H1 (cell line): ENCODE measurements around the gene NDUFB8. TPM values are rescaled to one million over a fixed set of nuclear protein-coding genes. Genes with fewer than 3 reads are reported as not detected.

ENCODE experiments used
- CTCF ChIA-PET: fragments of 300-600 bp; sonication (Branson Sonifier 250); formaldehyde crosslinking; loops from one replicate; lab custom pipeline; 2021; ENCODE audit not compliant: partially characterized antibody; lab: Charles Lee
- POLR2A ChIA-PET: fragments of 300-600 bp; sonication (Branson Sonifier 250); formaldehyde crosslinking; loops from one replicate; lab custom pipeline; 2021; ENCODE audit warnings: inconsistent platforms; ENCODE audit not compliant: partially characterized antibody; lab: Charles Lee
- DNase-seq, 2 experiments: peaks; one replicate each; pipeline versions ENCODE4 v3.0.0 to v3.0.0-alpha.2; 2010 to 2022; ENCODE audit warnings: low spot score in 2 of 2, low read depth in 1 of 2, mixed read lengths in 1 of 2
- FAIRE-seq: peaks from 2 replicates; lab custom pipeline; 2011; peaks lifted over from hg19 to GRCh38; lab: Jason Lieb, UNC
- H2AFZ ChIP-seq: 2 replicates; pipeline ENCODE4 v1.8.1; 2012; ENCODE audit warnings: low read length, inconsistent platforms
- H2AK5ac ChIP-seq: 2 replicates; pipeline ENCODE4 v1.6.1; 2013; ENCODE audit warnings: low read depth, low read length
- H2BK120ac ChIP-seq: replicated peaks from 2 replicates; pipeline ENCODE3; 2013; ENCODE audit warnings: low read depth, low read length, inconsistent platforms
- H2BK12ac ChIP-seq: 2 replicates; pipeline ENCODE4 v1.6.1; 2013; ENCODE audit warnings: low read depth, low read length
- H2BK15ac ChIP-seq: 2 replicates; pipeline ENCODE4 v1.6.1; 2013; ENCODE audit warnings: low read length
- H2BK20ac ChIP-seq: 2 replicates; pipeline ENCODE4 v1.6.1; 2013; ENCODE audit warnings: low read length
- H2BK5ac ChIP-seq: 2 replicates; pipeline ENCODE4 v1.6.1; 2013; ENCODE audit warnings: low read depth, low read length
- H3K14ac ChIP-seq: 2 replicates; pipeline ENCODE4 v1.6.1; 2013; ENCODE audit warnings: inconsistent platforms; ENCODE audit not compliant: insufficient read length
- H3K18ac ChIP-seq: 2 replicates; pipeline ENCODE4 v1.6.1; 2013; ENCODE audit warnings: low read length; ENCODE audit errors: extremely low read depth
- H3K23ac ChIP-seq: 2 replicates; pipeline ENCODE4 v1.6.1; 2013; ENCODE audit warnings: inconsistent platforms; ENCODE audit not compliant: insufficient read length
- H3K23me2 ChIP-seq: 2 replicates; pipeline ENCODE4 v1.6.1; 2013; ENCODE audit warnings: low read depth, low read length
- H3K27ac ChIP-seq: 2 replicates; pipeline ENCODE4 v1.6.1; 2011; ENCODE audit warnings: low read depth, low read length, inconsistent platforms
- H3K27me3 ChIP-seq, 4 experiments: replicated peaks in 1 of 4; 1 replicate in 1 of 4; 2 replicates in 3 of 4; pipeline versions ENCODE4 v1.6.1 to v1.8.1; 2011 to 2013; ENCODE audit warnings: low read length in 3 of 4, mild to moderate bottlenecking in 3 of 4, inconsistent platforms in 2 of 4, mixed read lengths in 2 of 4, moderate library complexity in 1 of 4; ENCODE audit not compliant: control insufficient read depth in 3 of 4, insufficient read depth in 3 of 4; ENCODE audit errors: extremely low read depth in 1 of 4
- H3K36me3 ChIP-seq, 4 experiments: 2 replicates each; pipeline versions ENCODE4 v1.6.1 to v1.8.1; 2011 to 2013; ENCODE audit warnings: mild to moderate bottlenecking in 4 of 4, low read length in 3 of 4, moderate library complexity in 2 of 4, control low read depth in 1 of 4, inconsistent platforms in 1 of 4; ENCODE audit not compliant: insufficient read depth in 4 of 4, control insufficient read depth in 2 of 4
- H3K4ac ChIP-seq: replicated peaks from 2 replicates; pipeline ENCODE3; 2013; ENCODE audit warnings: low read length, low read depth, mixed read lengths, inconsistent platforms; ENCODE audit not compliant: insufficient read length
- H3K4me1 ChIP-seq, 4 experiments: replicated peaks in 1 of 4; 1 replicate in 1 of 4; 2 replicates in 3 of 4; pipeline versions ENCODE4 v1.6.1 to v1.8.1; 2011 to 2013; ENCODE audit warnings: low read length in 3 of 4, inconsistent platforms in 2 of 4, mixed read lengths in 1 of 4; ENCODE audit not compliant: insufficient read depth in 4 of 4, control insufficient read depth in 3 of 4
- H3K4me2 ChIP-seq, 2 experiments: 2 replicates each; pipeline versions ENCODE4 v1.6.1 to v1.8.1; 2011 to 2013; ENCODE audit warnings: low read depth in 2 of 2, low read length in 2 of 2, control low read depth in 1 of 2, inconsistent platforms in 1 of 2, mild to moderate bottlenecking in 1 of 2; ENCODE audit not compliant: insufficient read depth in 1 of 2
- H3K4me3 ChIP-seq, 4 experiments: fragments of 200-600, 300-600 bp in 1 of 4; sonication (generic), shearing (Covaris generic), sonication (Bioruptor Twin) in 1 of 4; 2 replicates each; pipeline versions ENCODE4 v1.5.1 to v1.8.1; 2011 to 2016; ENCODE audit warnings: low read length in 4 of 4, low read depth in 3 of 4, control low read depth in 2 of 4, inconsistent platforms in 2 of 4, mild to moderate bottlenecking in 2 of 4, mixed read lengths in 1 of 4, moderate library complexity in 1 of 4; ENCODE audit not compliant: insufficient read depth in 2 of 4; ENCODE audit errors: extremely low read depth in 1 of 4
- H3K56ac ChIP-seq: replicated peaks from 2 replicates; pipeline ENCODE3; 2013; ENCODE audit warnings: low read depth, mild to moderate bottlenecking, mixed read lengths, low read length, inconsistent platforms; ENCODE audit not compliant: insufficient read length
- H3K79me1 ChIP-seq: 2 replicates; pipeline ENCODE4 v1.6.1; 2013; ENCODE audit warnings: low read depth, low read length, control low read depth
- H3K79me2 ChIP-seq, 2 experiments: 2 replicates each; pipeline versions ENCODE4 v1.6.1 to v1.8.1; 2012 to 2013; ENCODE audit warnings: low read length in 2 of 2, mild to moderate bottlenecking in 2 of 2, inconsistent platforms in 1 of 2; ENCODE audit not compliant: insufficient read depth in 2 of 2, control insufficient read depth in 1 of 2
- H3K9ac ChIP-seq, 4 experiments: replicated peaks in 1 of 4; 1 replicate in 1 of 4; 2 replicates in 3 of 4; pipeline versions ENCODE4 v1.6.1 to v1.8.1; 2011 to 2013; ENCODE audit warnings: low read depth in 3 of 4, low read length in 3 of 4, control low read depth in 2 of 4, mild to moderate bottlenecking in 2 of 4, moderate library complexity in 2 of 4, inconsistent platforms in 1 of 4; ENCODE audit errors: extremely low read depth in 1 of 4
- H3K9me3 ChIP-seq, 2 experiments: 2 replicates each; pipeline versions ENCODE4 v1.6.1 to v1.8.1; 2012 to 2013; ENCODE audit warnings: mild to moderate bottlenecking in 2 of 2, moderate library complexity in 2 of 2, control low read depth in 1 of 2, inconsistent platforms in 1 of 2, low read depth in 1 of 2, low read length in 1 of 2, mixed read lengths in 1 of 2; ENCODE audit not compliant: insufficient read depth in 2 of 2
- H4K20me1 ChIP-seq, 2 experiments: replicated peaks in 1 of 2; 2 replicates each; pipeline versions ENCODE3 to v1.8.1; 2011 to 2013; ENCODE audit warnings: inconsistent platforms in 2 of 2, low read length in 2 of 2, mild to moderate bottlenecking in 1 of 2; ENCODE audit not compliant: insufficient read depth in 2 of 2, control insufficient read depth in 1 of 2
- H4K5ac ChIP-seq: 2 replicates; pipeline ENCODE4 v1.6.1; 2013; ENCODE audit warnings: low read length, low read depth, mixed read lengths, inconsistent platforms; ENCODE audit not compliant: insufficient read length
- H4K8ac ChIP-seq: 2 replicates; pipeline ENCODE4 v1.8.0; 2013; ENCODE audit warnings: mild to moderate bottlenecking, moderate library complexity, low read length, inconsistent platforms; ENCODE audit not compliant: insufficient read depth; ENCODE audit errors: extremely low read depth
- H4K91ac ChIP-seq: replicated peaks from 2 replicates; pipeline ENCODE3; 2013; ENCODE audit warnings: low read length, mixed read lengths, inconsistent platforms; ENCODE audit not compliant: insufficient read length
- CBX5 ChIP-seq: fragments of 300-800, 300-1000 bp; sonication (generic); IDR thresholded peaks from 2 replicates; pipeline ENCODE4 v1.7.1; 2016; ENCODE audit warnings: antibody characterized with exemption, low read length, low read depth
- CHD1 ChIP-seq: IDR thresholded peaks from 2 replicates; pipeline ENCODE4 v1.6.1; 2012; ENCODE audit warnings: low read depth, low read length, improper control_type of control experiment
- GABPA ChIP-seq: IDR thresholded peaks from 2 replicates; pipeline ENCODE4 v1.6.1; 2011; ENCODE audit warnings: mild to moderate bottlenecking, low read length, moderate library complexity, borderline replicate concordance; ENCODE audit not compliant: insufficient read depth
- JUN ChIP-seq: IDR thresholded peaks from 2 replicates; pipeline ENCODE4 v1.6.1; 2011; ENCODE audit warnings: low read depth, mild to moderate bottlenecking, improper control_type of control experiment, low read length
- KDM4A ChIP-seq: IDR thresholded peaks from one replicate; pipeline ENCODE4 v1.7.1; 2012; ENCODE audit warnings: low read depth, mild to moderate bottlenecking, moderate library complexity, low read length, inconsistent platforms; ENCODE audit not compliant: severe bottlenecking
- NANOG ChIP-seq: IDR thresholded peaks from 2 replicates; pipeline ENCODE4 v1.6.1; 2011; ENCODE audit warnings: low read length, low read depth, mild to moderate bottlenecking, inconsistent platforms; ENCODE audit not compliant: insufficient read depth, poor library complexity, severe bottlenecking
- POU5F1 ChIP-seq: IDR thresholded peaks from 2 replicates; pipeline ENCODE4 v1.6.1; 2011; ENCODE audit warnings: low read depth, mild to moderate bottlenecking, low read length, moderate library complexity
- SP4 ChIP-seq: IDR thresholded peaks from 2 replicates; pipeline ENCODE4 v1.6.1; 2012; ENCODE audit warnings: low read length, inconsistent platforms
- WGBS, 2 experiments: shearing (Covaris generic) in 1 of 2; methylation state at CpG; one replicate each; pipeline versions ENCODE4 v1.1.6 to v1.1.7; 2013 to 2015; ENCODE audit warnings: low lambda C conversion rate in 2 of 2, mixed read lengths in 2 of 2, inconsistent platforms in 1 of 2, low coverage in 1 of 2, missing lambda C conversion rate in 1 of 2; ENCODE audit not compliant: insufficient replicate concordance in 2 of 2, insufficient coverage in 1 of 2, insufficient read length in 1 of 2; ENCODE audit errors: extremely low coverage in 1 of 2, missing lambda C conversion rate in 1 of 2; 5-methylcytosine and 5-hydroxymethylcytosine counted together
- polyA plus RNA-seq, 7 experiments: library from polyadenylated mRNA; depleted of rRNA in 3 of 7; stranded (reverse) in 5 of 7; unstranded in 2 of 7; fragments of >200 nt in 5 of 7; fragments of 200-250 nt in 2 of 7; gene quantifications; 1 replicate in 5 of 7; 2 replicates in 1 of 7; 4 replicates in 1 of 7; pipeline versions ENCODE4 v1.2.1 to v1.2.3, GENCODE V29; 2011 to 2013; ENCODE audit warnings: missing spikeins in 2 of 7, mixed read lengths in 2 of 7
- total RNA-seq: library from RNA; stranded (reverse); fragmentation: NEBNext Ultra II Directional; extraction: Animal tissue kit (Norgen Biotek cat#: 25700); gene quantifications from 2 replicates; pipeline ENCODE4 v1.2.1, GENCODE V29; 2021
- TF ChIP-seq, protein P1 (sequence below), 3 experiments: IDR thresholded peaks; 1 replicate in 2 of 3; 2 replicates in 1 of 3; pipeline versions ENCODE4 v1.5.1 to v1.6.1; 2011; ENCODE audit warnings: low read length in 3 of 3, mild to moderate bottlenecking in 3 of 3, inconsistent platforms in 2 of 3, low read depth in 1 of 3, moderate library complexity in 1 of 3; ENCODE audit not compliant: insufficient read depth in 1 of 3; ENCODE audit errors: control extremely low read depth in 1 of 3

Gene NDUFB8
- total and polyA plus RNA-seq, 2 of the 8 experiments (the other 6 are each of a cell fraction or from before 2014, with no cell fraction given), result 175 to 455 TPM

GRCh38 chr10:100524206-100524605 is 5.5 kb downstream of the NDUFB8 start:
- CTCF ChIA-PET, result interaction anchor here (0.6 to 5.0 kb wide), 11 partner anchors 9 to 647 kb away, joined by 3 to 29 read pairs (median 6); partner anchors contain the start of gene HIF1AN
- H3K79me1 ChIP-seq, result peaks cover 2% of the 10 kb centered on the region; the same call in 1 of the 2 replicates
- H3K4me1 ChIP-seq, result peaks cover 0 to 2% (median 0%) of the 10 kb centered on the region in 4 experiments; a peak in 2 of 7 replicates
- 97% methylated on average over 6 of the region's 6 CpGs; no CpG with 5 or more reads in 1 of the 2 experiments for WGBS, 2 experiments
- H3K9me3 ChIP-seq, result no peaks in the 10 kb centered on the region
- no peak for DNase-seq
- H3K79me2 ChIP-seq, result peaks cover 0 to 12% of the 10 kb centered on the region in 2 experiments; a peak in 3 of 4 replicates
- H2BK12ac ChIP-seq, result no peak overlapping the region
- peaks cover 0 to 2% of the 10 kb centered on the region in 2 experiments for H4K20me1 ChIP-seq
- H3K4me2 ChIP-seq, result no peak overlapping the region
- peaks cover 7 to 35% (median 14%) of the 10 kb centered on the region in 4 experiments for H3K36me3 ChIP-seq
- no peak overlapping the region for H2BK120ac ChIP-seq
- FAIRE-seq, result no peak
- H3K4ac ChIP-seq, result no peak overlapping the region
- no peak overlapping the region for H2BK15ac ChIP-seq
- H4K8ac ChIP-seq, result no peak overlapping the region
- no peak overlapping the region for H4K91ac ChIP-seq
- no peak overlapping the region for H2AK5ac ChIP-seq
- no peak for TF ChIP-seq JUN
- no peak for TF ChIP-seq KDM4A
- TF ChIP-seq CBX5, result no peak
- no peak for TF ChIP-seq GABPA
- no peak for TF ChIP-seq CHD1
- TF ChIP-seq NANOG, result no peak
- TF ChIP-seq SP4, result no peak
- TF ChIP-seq, protein P1, sequence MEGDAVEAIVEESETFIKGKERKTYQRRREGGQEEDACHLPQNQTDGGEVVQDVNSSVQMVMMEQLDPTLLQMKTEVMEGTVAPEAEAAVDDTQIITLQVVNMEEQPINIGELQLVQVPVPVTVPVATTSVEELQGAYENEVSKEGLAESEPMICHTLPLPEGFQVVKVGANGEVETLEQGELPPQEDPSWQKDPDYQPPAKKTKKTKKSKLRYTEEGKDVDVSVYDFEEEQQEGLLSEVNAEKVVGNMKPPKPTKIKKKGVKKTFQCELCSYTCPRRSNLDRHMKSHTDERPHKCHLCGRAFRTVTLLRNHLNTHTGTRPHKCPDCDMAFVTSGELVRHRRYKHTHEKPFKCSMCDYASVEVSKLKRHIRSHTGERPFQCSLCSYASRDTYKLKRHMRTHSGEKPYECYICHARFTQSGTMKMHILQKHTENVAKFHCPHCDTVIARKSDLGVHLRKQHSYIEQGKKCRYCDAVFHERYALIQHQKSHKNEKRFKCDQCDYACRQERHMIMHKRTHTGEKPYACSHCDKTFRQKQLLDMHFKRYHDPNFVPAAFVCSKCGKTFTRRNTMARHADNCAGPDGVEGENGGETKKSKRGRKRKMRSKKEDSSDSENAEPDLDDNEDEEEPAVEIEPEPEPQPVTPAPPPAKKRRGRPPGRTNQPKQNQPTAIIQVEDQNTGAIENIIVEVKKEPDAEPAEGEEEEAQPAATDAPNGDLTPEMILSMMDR (IDR thresholded peaks at IDR 0.05; ENCODE audit: control extremely low read depth in 1 of 3, insufficient read depth in 1 of 3, low read depth in 1 of 3, low read length in 3 of 3), result no peak
- TF ChIP-seq POU5F1, result no peak
- TF ChIP-seq, all 59 proteins: peak for 0
- Histone ChIP-seq H3K23ac (no peak overlapping the region), H3K27me3 (peaks cover 0 to 17% (median 12%) of the 10 kb centered on the region in 4 experiments; a peak in 5 of 7 replicates), H3K18ac (no peak overlapping the region), H2BK5ac (no peak overlapping the region), H3K27ac (no peak overlapping the region), H3K4me3 (no peak overlapping the region), H3K23me2 (peaks cover 11% of the 10 kb centered on the region), H4K5ac (no peak overlapping the region), H3K14ac (no peak overlapping the region), H2BK20ac (no peak overlapping the region), H3K56ac (no peak overlapping the region), H3K9ac (no peak overlapping the region), H2AFZ (no peak overlapping the region)
- POLR2A ChIA-PET, result interaction anchor here (0.7 kb wide), 1 partner anchor 86 kb away, joined by 3 read pairs; no protein-coding TSS in a partner anchor
